Spinal cord (tissue), 10 donors: ENCODE measurements around the gene DNASE2. TPM values are rescaled to one million over a fixed set of nuclear protein-coding genes. Genes with fewer than 3 reads are reported as not detected.

Experiments used
- DNase-seq, 6 donors: peaks; one replicate each; pipeline versions ENCODE4 v3.0.0 to v3.0.0-alpha.2; 2013 to 2015; ENCODE audit warnings: low spot score in 6 of 6, low read depth in 4 of 6
- H3K27ac ChIP-seq: one replicate; pipeline ENCODE4 v1.5.1; 2013; ENCODE audit warnings: low read depth, low read length, control low read depth
- H3K27me3 ChIP-seq: one replicate; pipeline ENCODE4 v1.6.1; 2013; ENCODE audit warnings: low read length; ENCODE audit not compliant: control insufficient read depth, insufficient read depth
- H3K36me3 ChIP-seq: one replicate; pipeline ENCODE4 v1.6.1; 2013; ENCODE audit warnings: low read length; ENCODE audit not compliant: control insufficient read depth, insufficient read depth
- H3K4me1 ChIP-seq: one replicate; pipeline ENCODE4 v1.6.1; 2013; ENCODE audit warnings: low read length; ENCODE audit not compliant: control insufficient read depth, insufficient read depth
- H3K4me3 ChIP-seq: one replicate; pipeline ENCODE4 v1.5.1; 2013; ENCODE audit warnings: low read depth, low read length, control low read depth
- H3K9me3 ChIP-seq: one replicate; pipeline ENCODE4 v1.6.1; 2013; ENCODE audit warnings: low read length; ENCODE audit not compliant: control insufficient read depth, insufficient read depth
- WGBS: methylation state at CpG from one replicate; pipeline ENCODE4 v1.1.5; 2013; ENCODE audit warnings: missing lambda C conversion rate; ENCODE audit not compliant: insufficient coverage; 5-methylcytosine and 5-hydroxymethylcytosine counted together
- polyA plus RNA-seq, 2 donors: library from polyadenylated mRNA; unstranded; fragments of 120-200 nt; gene quantifications; one replicate each; pipeline ENCODE4 v1.2.1, GENCODE V29; 2013; ENCODE audit not compliant: insufficient read length in 2 of 2
- total RNA-seq, 2 donors: library from RNA; depleted of rRNA in 1 of 2; stranded (reverse); fragments of 120-200 nt in 1 of 2; fragments of >200 nt in 1 of 2; gene quantifications; one replicate each; pipeline versions ENCODE4 v1.2.3 to v1.2.4, GENCODE V29; 2013 to 2014
- donor health status: healthy.

Gene DNASE2
- total and polyA plus RNA-seq, 4 donors = 11.7 to 23.6 (median 21.7) TPM

DNA sequence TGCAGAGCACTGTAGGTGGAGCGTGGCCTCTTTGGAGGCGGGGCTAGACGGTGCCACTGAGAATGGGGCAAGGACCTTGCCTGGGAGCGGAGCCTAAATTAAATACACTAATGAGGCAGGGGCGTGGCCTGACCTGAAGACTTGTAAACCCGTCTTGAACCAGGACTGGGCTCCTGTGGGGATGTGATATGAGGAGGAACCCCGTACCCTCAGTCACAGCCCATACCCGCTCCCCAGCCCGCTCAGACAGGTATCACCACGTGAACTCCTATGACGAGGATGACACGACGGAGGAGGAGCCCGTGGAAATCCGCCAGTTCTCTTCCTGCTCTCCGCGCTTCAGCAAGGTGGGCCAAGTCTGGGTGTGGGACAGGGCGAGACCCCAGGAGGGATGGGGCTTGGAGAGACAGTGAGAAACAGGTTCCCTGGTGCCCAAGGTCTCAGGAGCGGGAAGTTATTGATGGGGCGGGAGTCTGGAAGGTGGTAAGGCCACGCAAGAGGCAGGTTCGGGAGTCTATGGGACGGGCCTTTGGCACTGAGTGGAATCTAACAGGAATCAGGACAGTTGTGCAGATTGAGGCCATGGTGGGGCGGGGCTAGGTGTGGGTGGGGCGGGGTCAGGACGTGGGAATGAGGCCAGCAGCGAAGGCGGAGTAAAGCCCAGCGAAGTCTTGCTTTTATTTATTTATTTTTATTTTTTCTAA, 14.7 kb downstream of the DNASE2 start:
- no peak for DNase-seq
- Histone ChIP-seq H3K36me3 (peaks cover 71% of the 10 kb centered on the region), H3K27me3 (no peaks in the 10 kb centered on the region), H3K4me3 (no peak overlapping the region), H3K4me1 (peaks cover 9% of the 10 kb centered on the region), H3K9me3 (no peaks in the 10 kb centered on the region), H3K27ac (no peak overlapping the region)
- WGBS = 85% methylated on average over 16 of the region's 29 CpGs

DNA sequence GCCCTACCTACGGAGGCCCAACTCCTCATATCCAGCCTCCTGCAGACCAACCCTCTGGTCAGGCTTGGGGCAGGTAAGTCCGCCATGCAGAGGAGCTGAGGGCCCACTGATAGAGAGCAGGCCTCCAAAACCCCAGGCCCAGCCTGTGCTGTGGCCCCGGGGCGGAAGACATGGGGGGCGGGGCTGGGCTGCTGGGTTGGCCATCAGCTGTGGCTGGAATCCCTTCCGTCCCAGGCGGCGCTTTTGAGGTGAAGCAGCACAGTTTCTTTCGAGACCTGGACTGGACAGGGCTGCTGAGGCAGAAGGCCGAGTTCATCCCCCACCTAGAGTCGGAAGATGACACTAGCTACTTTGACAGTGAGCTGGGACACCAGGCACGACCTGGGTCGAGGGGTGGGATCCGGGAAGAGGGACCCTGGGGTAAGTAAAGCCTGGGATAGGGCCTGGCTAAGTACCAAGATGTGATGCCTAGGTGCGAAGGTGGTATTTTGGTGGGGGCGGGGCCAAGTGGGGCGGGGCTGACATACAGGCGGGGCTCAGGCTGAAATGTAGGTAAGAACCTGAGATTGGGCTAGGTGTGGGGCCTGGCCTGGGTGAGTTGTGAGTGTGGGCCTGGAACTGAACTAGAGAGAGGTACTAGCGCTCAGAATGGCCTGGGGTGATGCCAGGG, 15.4 kb downstream of the DNASE2 start:
- no peak for DNase-seq
- no peak overlapping the region for H3K27ac ChIP-seq
- H3K4me3 ChIP-seq = no peak overlapping the region
- H3K9me3 ChIP-seq = no peaks in the 10 kb centered on the region
- 86% methylated on average over 19 of the region's 19 CpGs for WGBS
- H3K4me1 ChIP-seq = peaks cover 9% of the 10 kb centered on the region
- peaks cover 72% of the 10 kb centered on the region for H3K36me3 ChIP-seq
- no peaks in the 10 kb centered on the region for H3K27me3 ChIP-seq

DNA sequence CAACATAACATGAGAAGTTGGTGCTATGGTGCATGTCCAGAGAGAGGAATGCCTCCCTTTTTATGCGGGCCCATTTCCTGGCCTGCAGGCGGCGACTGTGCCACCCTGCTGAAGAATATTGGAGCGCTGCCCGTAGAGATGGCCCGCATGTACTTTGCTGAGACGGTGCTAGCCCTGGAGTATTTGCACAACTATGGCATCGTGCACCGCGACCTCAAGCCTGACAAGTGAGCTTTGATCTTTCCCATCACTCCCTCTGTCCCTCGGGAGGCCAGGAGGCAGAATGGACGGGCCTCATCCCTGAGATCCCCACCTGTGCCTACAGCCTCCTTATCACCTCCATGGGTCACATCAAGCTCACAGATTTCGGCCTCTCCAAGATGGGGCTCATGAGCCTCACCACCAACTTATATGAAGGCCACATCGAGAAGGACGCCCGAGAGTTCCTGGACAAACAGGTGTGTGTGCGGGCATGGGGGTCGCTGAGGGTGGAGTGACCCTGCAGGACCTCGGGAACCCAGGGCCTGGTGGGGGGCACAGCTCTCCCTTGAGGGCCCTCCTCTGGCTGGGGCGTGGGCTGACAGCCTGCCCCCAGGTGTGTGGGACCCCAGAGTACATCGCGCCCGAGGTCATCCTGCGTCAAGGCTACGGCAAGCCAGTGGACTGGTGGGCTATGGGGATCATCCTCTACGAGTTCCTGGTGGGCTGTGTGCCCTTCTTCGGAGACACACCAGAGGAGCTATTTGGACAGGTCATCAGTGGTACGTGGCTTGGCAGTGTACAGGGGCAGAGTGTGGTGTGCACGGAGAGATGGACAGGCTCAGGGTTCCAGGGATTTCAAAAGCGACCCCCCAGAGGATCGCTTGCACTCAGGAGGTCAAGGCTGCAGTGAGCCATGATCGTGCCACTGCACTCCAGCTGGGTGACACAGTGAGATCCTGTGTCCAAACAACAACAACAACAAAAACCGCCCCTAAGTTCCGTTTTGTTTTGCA, 16.2 kb downstream of the DNASE2 start:
- Histone ChIP-seq H3K27me3 (no peaks in the 10 kb centered on the region), H3K27ac (no peak overlapping the region), H3K4me1 (peaks cover 9% of the 10 kb centered on the region), H3K9me3 (no peaks in the 10 kb centered on the region), H3K36me3 (peaks cover 74% of the 10 kb centered on the region), H3K4me3 (no peak overlapping the region)
- no peak for DNase-seq
- 91% methylated on average over 32 of the region's 34 CpGs for WGBS

- H3K9me3 ChIP-seq = no peaks in the 10 kb centered on the region
- peaks cover 76% of the 10 kb centered on the region for H3K36me3 ChIP-seq
- 90% methylated on average over 3 of the region's 4 CpGs for WGBS
- no peak overlapping the region for H3K27ac ChIP-seq
- no peak overlapping the region for H3K4me3 ChIP-seq
- H3K27me3 ChIP-seq = no peaks in the 10 kb centered on the region
- no peak for DNase-seq
- peaks cover 9% of the 10 kb centered on the region for H3K4me1 ChIP-seq
Observed at GRCh38 chr19:12864143-12864542, 17.1 kb downstream of the DNASE2 start.

GRCh38 chr19:12859546-12859945, 21.7 kb downstream of the DNASE2 start:
- peaks cover 60% of the 10 kb centered on the region for H3K36me3 ChIP-seq
- no peak for DNase-seq

GRCh38 chr19:12858041-12858928, 23.0 kb downstream of the DNASE2 start:
- 96% methylated on average over 31 of the region's 35 CpGs for WGBS
- DNase-seq = no peak
- no peaks in the 10 kb centered on the region for H3K4me1 ChIP-seq
- H3K27ac ChIP-seq = no peak overlapping the region
- no peaks in the 10 kb centered on the region for H3K27me3 ChIP-seq
- H3K4me3 ChIP-seq = no peak overlapping the region
- H3K36me3 ChIP-seq = peaks cover 63% of the 10 kb centered on the region
- H3K9me3 ChIP-seq = no peaks in the 10 kb centered on the region

More at GRCh38 chr19:12859546-12859945, 21.7 kb downstream of the DNASE2 start:
- no peaks in the 10 kb centered on the region for H3K9me3 ChIP-seq
- H3K4me1 ChIP-seq = no peaks in the 10 kb centered on the region
- H3K27me3 ChIP-seq = no peaks in the 10 kb centered on the region
- H3K27ac ChIP-seq = no peak overlapping the region
- H3K4me3 ChIP-seq = no peak overlapping the region
- WGBS = 74% methylated on average over 3 of the region's 7 CpGs

GRCh38 chr19:12856653-12857052, 24.6 kb downstream of the DNASE2 start:
- H3K27ac ChIP-seq = no peak overlapping the region
- no peaks in the 10 kb centered on the region for H3K9me3 ChIP-seq
- no peaks in the 10 kb centered on the region for H3K27me3 ChIP-seq
- H3K4me1 ChIP-seq = no peaks in the 10 kb centered on the region
- H3K4me3 ChIP-seq = no peak overlapping the region
- no CpG with 5 or more reads among the region's 1 CpG for WGBS
- DNase-seq = no peak
- H3K36me3 ChIP-seq = peaks cover 71% of the 10 kb centered on the region

DNA sequence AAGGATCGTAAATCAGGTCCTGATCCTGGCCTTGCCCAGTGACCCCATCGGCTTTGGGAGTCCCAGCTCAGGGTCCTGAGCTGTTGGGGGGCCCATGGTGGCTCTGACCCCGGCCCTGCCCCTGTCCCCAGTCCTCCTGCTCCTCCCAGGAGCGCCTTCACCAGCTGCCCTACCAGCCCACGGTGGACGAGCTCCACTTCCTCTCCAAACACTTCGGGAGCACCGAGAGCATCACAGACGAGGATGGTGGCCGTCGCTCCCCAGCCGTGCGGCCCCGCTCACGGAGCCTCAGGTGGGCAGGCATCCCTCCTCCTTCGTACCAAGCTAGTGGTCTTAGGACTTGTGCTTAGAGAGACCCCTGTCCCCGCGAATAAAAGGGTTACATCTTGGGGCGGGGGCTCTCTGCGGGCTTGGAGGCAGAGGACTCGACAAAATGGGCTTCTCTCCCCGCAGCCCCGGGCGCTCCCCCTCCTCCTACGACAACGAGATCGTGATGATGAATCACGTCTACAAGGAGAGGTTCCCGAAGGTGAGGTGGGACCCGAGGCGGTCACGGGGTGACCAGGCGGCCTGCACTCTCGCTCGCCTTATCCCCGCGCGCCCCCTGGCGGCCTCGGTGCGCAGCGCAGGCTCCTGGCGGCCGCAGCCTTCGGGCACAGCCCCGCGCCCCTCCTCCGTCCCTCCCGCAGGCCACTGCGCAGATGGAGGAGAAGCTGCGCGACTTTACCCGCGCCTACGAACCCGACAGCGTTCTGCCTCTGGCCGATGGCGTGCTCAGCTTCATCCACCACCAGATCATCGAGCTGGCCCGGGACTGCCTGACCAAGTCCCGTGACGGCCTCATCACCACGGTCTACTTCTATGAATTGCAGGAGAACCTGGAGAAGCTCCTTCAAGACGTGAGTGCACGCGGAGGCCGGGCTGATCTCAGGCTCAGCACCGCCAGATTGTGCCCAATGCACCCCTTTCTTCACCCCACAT, 33.8 kb downstream of the DNASE2 start:
- peaks cover 53% of the 10 kb centered on the region for H3K36me3 ChIP-seq
- no peak overlapping the region for H3K27ac ChIP-seq
- peaks cover 13% of the 10 kb centered on the region for H3K4me1 ChIP-seq
- H3K9me3 ChIP-seq = no peaks in the 10 kb centered on the region
- WGBS = 18% methylated on average over 65 of the region's 69 CpGs
- H3K27me3 ChIP-seq = no peaks in the 10 kb centered on the region
- peak overlapping the region; percentile 16 for H3K4me3 ChIP-seq
- DNase-seq = peak in 2 of 6 donors; percentile 83 to 87
